Activated T-helper 2 cell treated with anti-CD3 and anti-CD28 coated beads, Interferon-gamma antibody, Interleukin-2, Interleukin-4, amounts not matched to agents 10 μg/mL and 5 μg/mL and 100 μg/mL, durations not matched to agents 14 hours and 24 hours and 36 hours (primary cell): ENCODE results near the gene ARPC4. TPM values are rescaled to one million over a fixed set of nuclear protein-coding genes. Genes with fewer than 3 reads are reported as not detected.
A peak's percentile ranks its signal among the peaks of the same experiment; 100 is the strongest.
"Not testable (repeated sequence)": the region's sequence is repeated elsewhere in the genome, so short reads cannot be mapped to it uniquely, and the experiment has no call there.

Experiments used
- DNase-seq: peaks from one replicate; pipeline ENCODE4 v3.0.0; 2021; ENCODE audit warnings: low spot score
- H3K27ac Mint-ChIP-seq: one replicate; pipeline ENCODE4 v1.8.0; 2021; ENCODE audit warnings: mixed read lengths
- H3K27me3 Mint-ChIP-seq: one replicate; pipeline ENCODE4 v1.8.0; 2021; ENCODE audit warnings: low read depth, mixed read lengths
- H3K36me3 Mint-ChIP-seq: one replicate; pipeline ENCODE4 v1.8.0; 2021; ENCODE audit warnings: low read depth, mixed read lengths
- H3K4me1 Mint-ChIP-seq: one replicate; pipeline ENCODE4 v1.8.0; 2021; ENCODE audit warnings: low read depth, mixed read lengths
- H3K4me3 Mint-ChIP-seq: one replicate; pipeline ENCODE4 v1.8.0; 2021; ENCODE audit warnings: low read depth, mild to moderate bottlenecking, moderate library complexity, mixed read lengths
- H3K9me3 Mint-ChIP-seq: one replicate; pipeline ENCODE4 v1.8.0; 2021; ENCODE audit warnings: mixed read lengths
- intact Hi-C: fragments of 100-400 bp; cut with micrococcal nuclease; formaldehyde crosslinking; loops from one replicate; pipeline ENCODE4 v1.15.1; 2023
- total RNA-seq: library from RNA; stranded (reverse); gene quantifications from 2 replicates; pipeline ENCODE4 v1.2.3, GENCODE V29; 2022

The ARPC4 gene
- total RNA-seq, 1 donor from 2014 or later, result 253 TPM

- Mint-ChIP-seq H3K4me1 (peaks cover 2% of the 10 kb centered on the region), H3K27ac (no peak overlapping the region), H3K27me3 (no peaks in the 10 kb centered on the region), H3K9me3 (no peaks in the 10 kb centered on the region), H3K36me3 (peaks cover 74% of the 10 kb centered on the region), H3K4me3 (no peak overlapping the region)
- intact Hi-C loops, result no loop called here
- DNase-seq, result no peak
Measured at GRCh38 chr3:9760779-9761505, 31.9 kb upstream of the ARPC4 start.

- Mint-ChIP-seq H3K4me3 (no peak overlapping the region), H3K4me1 (peaks cover 4% of the 10 kb centered on the region), H3K36me3 (peaks cover 72% of the 10 kb centered on the region), H3K9me3 (no peaks in the 10 kb centered on the region), H3K27me3 (no peaks in the 10 kb centered on the region), H3K27ac (no peak overlapping the region)
- intact Hi-C loops, result no loop called here
- no peak for DNase-seq
Measured at GRCh38 chr3:9761919-9762318, 31.0 kb upstream of the ARPC4 start.

GRCh38 chr3:9762871-9763270 lies 30.0 kb upstream of the ARPC4 start:
- Mint-ChIP-seq H3K4me1 (peaks cover 12% of the 10 kb centered on the region), H3K9me3 (no peaks in the 10 kb centered on the region), H3K27ac (no peak overlapping the region), H3K27me3 (no peaks in the 10 kb centered on the region), H3K4me3 (no peak overlapping the region), H3K36me3 (peaks cover 75% of the 10 kb centered on the region)
- no peak for DNase-seq
- intact Hi-C loops, result no loop called here

GRCh38 chr3:9765865-9766264 lies 27.0 kb upstream of the ARPC4 start:
- Mint-ChIP-seq H3K4me3 (no peak overlapping the region), H3K9me3 (no peaks in the 10 kb centered on the region), H3K27me3 (no peaks in the 10 kb centered on the region), H3K4me1 (peaks cover 35% of the 10 kb centered on the region), H3K36me3 (peaks cover 55% of the 10 kb centered on the region), H3K27ac (no peak overlapping the region)
- no peak for DNase-seq
- intact Hi-C loops, result loop anchor here (5.0 kb wide), 1 partner anchor 41 kb away; no protein-coding TSS in a partner anchor

- no peaks in the 10 kb centered on the region for H3K9me3 Mint-ChIP-seq
Measured at GRCh38 chr3:9767418-9767817, 25.5 kb upstream of the ARPC4 start.

GRCh38 chr3:9768141-9768775 lies 24.6 kb upstream of the ARPC4 start:
- H3K4me1 Mint-ChIP-seq, result peaks cover 36% of the 10 kb centered on the region
- DNase-seq, result no peak
- peaks cover 34% of the 10 kb centered on the region for H3K36me3 Mint-ChIP-seq
- intact Hi-C loops, result loop anchor here (2.0 to 5.0 kb wide), 2 partner anchors 17 to 39 kb away; no protein-coding TSS in a partner anchor
- H3K27me3 Mint-ChIP-seq, result no peaks in the 10 kb centered on the region
- peak overlapping the region; percentile 82 for H3K4me3 Mint-ChIP-seq
- no peaks in the 10 kb centered on the region for H3K9me3 Mint-ChIP-seq
- H3K27ac Mint-ChIP-seq, result peak overlapping the region; percentile 1

More at GRCh38 chr3:9767418-9767817, 25.5 kb upstream of the ARPC4 start:
- intact Hi-C loops, result loop anchor here (5.0 kb wide), 1 partner anchor 40 kb away; no protein-coding TSS in a partner anchor
- no peak for DNase-seq
- H3K36me3 Mint-ChIP-seq, result peaks cover 41% of the 10 kb centered on the region
- H3K4me1 Mint-ChIP-seq, result peaks cover 36% of the 10 kb centered on the region
- peak overlapping the region; percentile 19 for H3K4me3 Mint-ChIP-seq
- no peaks in the 10 kb centered on the region for H3K27me3 Mint-ChIP-seq
- peak overlapping the region; percentile 18 for H3K27ac Mint-ChIP-seq

- Mint-ChIP-seq H3K4me3 (peak overlapping the region; percentile 82), H3K27ac (peak overlapping the region; percentile 65), H3K36me3 (peaks cover 32% of the 10 kb centered on the region), H3K27me3 (no peaks in the 10 kb centered on the region), H3K4me1 (peaks cover 36% of the 10 kb centered on the region), H3K9me3 (no peaks in the 10 kb centered on the region)
- intact Hi-C loops, result loop anchor here (1.0 to 5.0 kb wide), 4 partner anchors 9 to 38 kb away; partner anchors contain the start of gene TADA3
- no peak for DNase-seq
Measured at GRCh38 chr3:9769012-9769411, 23.9 kb upstream of the ARPC4 start.

GRCh38 chr3:9769426-9770275 lies 23.2 kb upstream of the ARPC4 start, which contains the start of gene CAMK1:
Gene CAMK1, minus strand, starts transcription at chr3:9769947. Its CDS starts 2,198 bp downstream, at chr3:9767749.
- intact Hi-C loops, result loop anchor here (1.0 to 5.0 kb wide), 4 partner anchors 9 to 38 kb away; partner anchors contain the start of gene TADA3
- no peaks in the 10 kb centered on the region for H3K27me3 Mint-ChIP-seq
- no peaks in the 10 kb centered on the region for H3K9me3 Mint-ChIP-seq
- H3K4me3 Mint-ChIP-seq, result peak within 1 kb of the TSS; percentile 82
- H3K36me3 Mint-ChIP-seq, result peaks cover 31% of the 10 kb centered on the region
- H3K4me1 Mint-ChIP-seq, result peaks cover 36% of the 10 kb centered on the region
- peak within 1 kb of the TSS; percentile 65 for H3K27ac Mint-ChIP-seq
- DNase-seq, result peak; percentile 70

- no peaks in the 10 kb centered on the region for H3K9me3 Mint-ChIP-seq
- peak overlapping the region; percentile 82 for H3K4me3 Mint-ChIP-seq
- no peak for DNase-seq
- H3K36me3 Mint-ChIP-seq, result peaks cover 26% of the 10 kb centered on the region
- H3K27me3 Mint-ChIP-seq, result no peaks in the 10 kb centered on the region
- intact Hi-C loops, result no loop called here
- peaks cover 35% of the 10 kb centered on the region for H3K4me1 Mint-ChIP-seq
- peak overlapping the region; percentile 30 for H3K27ac Mint-ChIP-seq
Measured at GRCh38 chr3:9770276-9770812, 22.5 kb upstream of the ARPC4 start.

GRCh38 chr3:9771007-9771406 lies 21.9 kb upstream of the ARPC4 start:
- H3K27ac Mint-ChIP-seq, result peak overlapping the region; percentile 39
- peak overlapping the region; percentile 82 for H3K4me3 Mint-ChIP-seq
- peaks cover 21% of the 10 kb centered on the region for H3K36me3 Mint-ChIP-seq
- DNase-seq, H3K27me3 Mint-ChIP-seq, intact Hi-C loops, H3K9me3 Mint-ChIP-seq: not testable (repeated sequence)
- peaks cover 36% of the 10 kb centered on the region for H3K4me1 Mint-ChIP-seq

- intact Hi-C loops, result no loop called here
- H3K4me1 Mint-ChIP-seq, result peaks cover 51% of the 10 kb centered on the region
- no peak for DNase-seq
- no peaks in the 10 kb centered on the region for H3K9me3 Mint-ChIP-seq
- no peaks in the 10 kb centered on the region for H3K27me3 Mint-ChIP-seq
- H3K36me3 Mint-ChIP-seq, result peaks cover 30% of the 10 kb centered on the region
- peak overlapping the region; percentile 98 for H3K27ac Mint-ChIP-seq
- H3K4me3 Mint-ChIP-seq, result no peak overlapping the region
Measured at GRCh38 chr3:9776896-9777693, 15.8 kb upstream of the ARPC4 start.
